CD8-positive, alpha-beta memory T cell (primary cell): ENCODE results near the gene COPS3. TPM values are rescaled to one million over a fixed set of nuclear protein-coding genes. Genes with fewer than 3 reads are reported as not detected.

Experiments used
- CTCF ChIA-PET: fragments of 350-600 bp; sonication (Branson Sonifier 250); formaldehyde crosslinking; loops from one replicate; lab custom pipeline; 2021; ENCODE audit warnings: antibody characterized with exemption; lab: Charles Lee
- POLR2A ChIA-PET: fragments of 350-600 bp; sonication (Branson Sonifier 250); formaldehyde crosslinking; loops from one replicate; lab custom pipeline; 2021; ENCODE audit warnings: antibody characterized with exemption; lab: Charles Lee
- DNase-seq, 5 donors: peaks; one replicate each; pipeline versions ENCODE4 v3.0.0 to v3.0.0-alpha.2; 2020 to 2022; ENCODE audit warnings: mixed read lengths in 1 of 5
- H3K27ac ChIP-seq: one replicate; pipeline ENCODE4 v1.7.0; 2013; ENCODE audit warnings: low read depth, mild to moderate bottlenecking, low read length, moderate library complexity
- H3K27me3 ChIP-seq: 2 replicates; pipeline ENCODE4 v1.7.0; 2013; ENCODE audit warnings: low read length, mild to moderate bottlenecking; ENCODE audit not compliant: insufficient read depth, poor library complexity, severe bottlenecking
- H3K36me3 ChIP-seq: 2 replicates; pipeline ENCODE4 v1.7.0; 2013; ENCODE audit warnings: mild to moderate bottlenecking, low read length, moderate library complexity; ENCODE audit not compliant: insufficient read depth
- H3K4me1 ChIP-seq: 2 replicates; pipeline ENCODE4 v1.7.0; 2013; ENCODE audit warnings: mild to moderate bottlenecking, low read length, moderate library complexity; ENCODE audit not compliant: insufficient read depth
- H3K4me3 ChIP-seq: 2 replicates; pipeline ENCODE4 v1.7.0; 2013; ENCODE audit warnings: mild to moderate bottlenecking, low read length
- H3K9me3 ChIP-seq: 2 replicates; pipeline ENCODE4 v1.7.0; 2013; ENCODE audit warnings: mild to moderate bottlenecking, low read length
- H3K27ac Mint-ChIP-seq, 8 donors: one replicate each; pipeline ENCODE4 v1.8.0; 2020 to 2021; ENCODE audit warnings: mixed read lengths in 8 of 8, mild to moderate bottlenecking in 6 of 8, inconsistent platforms in 3 of 8, moderate library complexity in 3 of 8
- H3K27me3 Mint-ChIP-seq, 2 donors: one replicate each; pipeline ENCODE4 v1.8.0; 2020 to 2021; ENCODE audit warnings: mixed read lengths in 2 of 2, mild to moderate bottlenecking in 1 of 2, moderate library complexity in 1 of 2
- H3K36me3 Mint-ChIP-seq, 3 donors: one replicate each; pipeline ENCODE4 v1.8.0; 2020 to 2021; ENCODE audit warnings: mixed read lengths in 3 of 3, inconsistent platforms in 1 of 3, mild to moderate bottlenecking in 1 of 3
- H3K4me1 Mint-ChIP-seq, 3 donors: one replicate each; pipeline ENCODE4 v1.8.0; 2020 to 2021; ENCODE audit warnings: mixed read lengths in 3 of 3, inconsistent platforms in 1 of 3, mild to moderate bottlenecking in 1 of 3
- H3K4me3 Mint-ChIP-seq, 7 donors: one replicate each; pipeline ENCODE4 v1.8.0; 2020 to 2021; ENCODE audit warnings: mixed read lengths in 7 of 7, mild to moderate bottlenecking in 6 of 7, moderate library complexity in 4 of 7, inconsistent platforms in 2 of 7
- H3K9me3 Mint-ChIP-seq, 5 donors: one replicate each; pipeline ENCODE4 v1.8.0; 2020 to 2022; ENCODE audit warnings: mixed read lengths in 5 of 5, mild to moderate bottlenecking in 3 of 5, moderate library complexity in 2 of 5, inconsistent platforms in 1 of 5
- polyA plus RNA-seq: library from polyadenylated mRNA; unstranded; fragments of 300-500 nt; fragmentation: Illumina TruSeq; gene quantifications from one replicate; pipeline ENCODE4 v1.2.3, GENCODE V29; 2021
- total RNA-seq, 2 experiments: library from RNA; stranded (reverse); gene quantifications; one replicate each; pipeline ENCODE4 v1.2.3, GENCODE V29; 2021

COPS3 gene
- total and polyA plus RNA-seq, 3 experiments from 2014 or later: 86.3 to 137 (median 132) TPM

DNA sequence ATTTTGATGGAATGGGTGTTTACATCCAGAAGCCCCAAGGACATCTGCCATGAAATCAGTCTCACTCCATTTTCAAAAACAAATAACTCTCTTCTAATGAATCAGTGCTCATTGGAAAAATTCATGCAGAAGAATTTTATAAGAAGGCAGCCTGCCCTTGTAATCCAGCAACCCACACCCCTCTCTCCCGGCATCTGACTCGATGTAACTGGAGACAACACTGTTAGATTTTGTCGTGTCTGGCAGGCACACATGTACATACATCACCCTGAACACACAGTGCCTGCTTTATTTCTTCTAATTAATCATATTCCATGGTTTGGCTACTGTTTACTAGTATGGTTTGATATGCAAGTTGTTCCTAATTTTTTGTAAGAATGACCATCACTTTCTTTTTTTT lies 63.1 kb downstream of the COPS3 start:
- Histone ChIP-seq H3K9me3 (no peaks in the 10 kb centered on the region), H3K4me3 (no peak overlapping the region), H3K4me1 (no peaks in the 10 kb centered on the region), H3K36me3 (peaks cover 24% of the 10 kb centered on the region), H3K27ac (no peak overlapping the region), H3K27me3 (no peaks in the 10 kb centered on the region)
- Mint-ChIP-seq H3K27me3 (no peaks in the 10 kb centered on the region), H3K4me3 (no peak overlapping the region), H3K4me1 (no peaks in the 10 kb centered on the region), H3K27ac (peak overlapping the region in 3 of 8 donors; percentile 17 to 73 (median 70)), H3K9me3 (no peaks in the 10 kb centered on the region), H3K36me3 (peaks cover 4 to 92% (median 18%) of the 10 kb centered on the region in 3 donors)
- POLR2A ChIA-PET: no interaction called here
- no peak for DNase-seq
- CTCF ChIA-PET: interaction anchor here (1.3 kb wide), 1 partner anchor 9 kb away, joined by 3 read pairs; no protein-coding TSS in a partner anchor

DNA sequence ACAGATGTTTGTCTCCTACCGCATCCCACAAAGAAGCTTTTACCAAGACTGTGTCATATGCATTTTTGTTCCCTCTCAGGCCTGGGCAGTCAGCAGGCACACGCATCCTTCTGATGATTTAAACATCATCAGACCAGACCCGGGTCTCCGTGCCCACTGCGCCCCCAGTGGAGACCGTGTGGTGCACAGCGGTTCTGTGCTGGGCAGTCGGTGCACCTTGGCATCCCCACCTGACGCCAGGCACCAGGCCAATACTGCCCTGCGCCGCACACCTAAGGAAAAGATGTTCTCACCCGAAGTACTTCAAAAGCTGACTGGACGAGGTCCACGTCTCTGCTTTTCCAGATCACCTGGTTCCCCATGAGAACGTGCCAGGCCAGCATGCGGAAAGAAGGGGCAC lies 64.3 kb downstream of the COPS3 start:
- CTCF ChIA-PET: interaction anchor here (1.3 kb wide), 1 partner anchor 8 kb away, joined by 3 read pairs; no protein-coding TSS in a partner anchor
- no peak overlapping the region for H3K27ac Mint-ChIP-seq
- Histone ChIP-seq H3K27me3 (no peaks in the 10 kb centered on the region), H3K36me3 (peaks cover 27% of the 10 kb centered on the region), H3K4me3 (no peak overlapping the region), H3K27ac (no peak overlapping the region), H3K4me1 (no peaks in the 10 kb centered on the region), H3K9me3 (no peaks in the 10 kb centered on the region)
- H3K4me3 Mint-ChIP-seq: no peak overlapping the region
- no peaks in the 10 kb centered on the region for H3K4me1 Mint-ChIP-seq
- no peaks in the 10 kb centered on the region for H3K27me3 Mint-ChIP-seq
- H3K9me3 Mint-ChIP-seq: no peaks in the 10 kb centered on the region
- POLR2A ChIA-PET: no interaction called here
- no peak for DNase-seq
- peaks cover 4 to 87% (median 18%) of the 10 kb centered on the region in 3 donors for H3K36me3 Mint-ChIP-seq

DNA sequence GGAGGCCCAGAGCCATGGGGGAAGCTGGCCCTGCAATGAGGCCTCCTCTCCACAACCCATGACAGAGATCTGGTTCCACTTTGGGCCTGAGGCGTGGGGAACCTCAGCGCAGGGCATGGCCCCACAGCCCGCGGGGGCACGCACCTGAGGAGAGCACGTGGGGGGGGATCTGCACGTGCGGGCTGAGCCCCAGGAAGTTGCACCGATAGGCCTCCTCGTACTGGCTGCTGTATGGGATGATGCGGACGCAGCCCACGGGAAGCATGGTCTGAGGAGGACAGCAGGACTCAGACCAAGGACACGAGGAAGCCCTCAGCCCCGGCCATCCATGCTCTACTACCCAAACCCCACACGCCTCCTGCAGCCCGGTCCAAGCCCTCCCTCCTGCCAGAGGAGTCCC lies 64.8 kb downstream of the COPS3 start:
- CTCF ChIA-PET: no interaction called here
- POLR2A ChIA-PET: no interaction called here
- no peaks in the 10 kb centered on the region for H3K9me3 ChIP-seq
- Mint-ChIP-seq H3K9me3 (no peaks in the 10 kb centered on the region), H3K27ac (no peak overlapping the region), H3K36me3 (peaks cover 4 to 83% (median 18%) of the 10 kb centered on the region in 3 donors), H3K4me3 (no peak overlapping the region), H3K27me3 (no peaks in the 10 kb centered on the region), H3K4me1 (no peaks in the 10 kb centered on the region)
- DNase-seq: no peak
- peaks cover 24% of the 10 kb centered on the region for H3K36me3 ChIP-seq
- no peak overlapping the region for H3K4me3 ChIP-seq
- no peaks in the 10 kb centered on the region for H3K4me1 ChIP-seq
- no peaks in the 10 kb centered on the region for H3K27me3 ChIP-seq
- no peak overlapping the region for H3K27ac ChIP-seq

DNA sequence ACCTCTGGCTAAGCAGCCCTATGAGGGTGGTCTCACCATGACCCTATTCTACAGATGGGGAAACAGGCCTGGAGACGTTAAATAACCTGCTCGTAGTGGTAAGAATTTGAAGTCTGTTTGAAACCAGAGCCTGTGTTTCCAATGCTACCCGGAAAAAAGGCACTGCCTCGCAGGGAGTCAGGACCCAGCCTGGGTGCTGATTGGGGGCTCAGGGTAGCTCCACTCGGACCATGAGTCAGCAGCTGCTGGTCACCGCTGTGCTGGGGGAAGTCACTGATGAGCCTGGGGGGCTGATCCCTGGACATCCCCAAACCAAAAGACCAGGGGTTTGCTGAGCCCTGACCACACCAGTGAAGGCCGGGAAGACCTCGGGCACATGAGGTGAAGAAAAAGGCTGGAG lies 65.5 kb downstream of the COPS3 start:
- Mint-ChIP-seq H3K4me3 (no peak overlapping the region), H3K36me3 (peaks cover 4 to 77% (median 12%) of the 10 kb centered on the region in 3 donors), H3K9me3 (no peaks in the 10 kb centered on the region), H3K27me3 (no peaks in the 10 kb centered on the region), H3K4me1 (no peaks in the 10 kb centered on the region), H3K27ac (peak overlapping the region in 1 of 8 donors; percentile 40)
- CTCF ChIA-PET: no interaction called here
- Histone ChIP-seq H3K4me1 (no peaks in the 10 kb centered on the region), H3K4me3 (no peak overlapping the region), H3K9me3 (no peaks in the 10 kb centered on the region), H3K36me3 (peaks cover 18% of the 10 kb centered on the region), H3K27ac (no peak overlapping the region), H3K27me3 (no peaks in the 10 kb centered on the region)
- POLR2A ChIA-PET: no interaction called here
- no peak for DNase-seq

DNA sequence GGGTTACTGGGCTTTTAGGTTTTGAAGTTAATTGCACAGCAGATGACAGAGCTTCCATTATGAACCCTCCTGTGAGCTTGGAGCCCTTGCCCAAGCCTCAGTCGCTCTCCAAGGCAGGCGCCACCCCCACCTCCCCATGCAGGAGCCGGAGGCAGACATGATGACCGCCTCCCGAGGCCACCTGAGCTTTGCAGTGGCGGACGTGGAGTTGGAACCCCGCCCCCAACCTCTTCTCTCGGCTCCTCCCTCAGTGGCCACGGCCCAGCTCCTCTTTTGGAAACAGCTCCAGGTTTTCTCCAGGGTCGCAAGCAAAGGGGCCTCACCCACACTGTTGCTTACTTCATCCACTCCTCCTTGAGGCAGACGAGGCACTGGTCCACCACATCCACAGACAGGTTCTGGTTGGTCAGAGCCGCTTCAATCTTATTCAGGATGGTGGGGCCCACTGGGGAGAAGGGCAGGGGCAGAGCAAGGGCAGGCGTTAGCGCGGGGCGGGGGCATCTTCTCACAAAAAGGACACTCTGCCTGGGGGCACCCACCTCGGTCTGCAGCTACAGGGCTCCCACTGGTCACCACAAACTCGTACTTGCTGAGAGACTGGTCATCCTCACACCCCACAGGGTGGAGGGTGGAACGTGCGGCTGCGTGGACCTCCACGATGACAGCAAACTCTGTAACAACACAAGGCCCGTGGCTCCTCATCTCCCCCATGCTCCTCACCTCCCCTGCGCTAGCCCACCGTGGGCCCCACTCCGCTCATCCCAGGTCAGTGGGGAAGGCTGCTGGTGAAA lies 66.2 kb downstream of the COPS3 start:
- no peak for DNase-seq
- POLR2A ChIA-PET: no interaction called here
- Mint-ChIP-seq H3K27me3 (no peaks in the 10 kb centered on the region), H3K36me3 (peaks cover 4 to 69% (median 12%) of the 10 kb centered on the region in 3 donors), H3K4me1 (no peaks in the 10 kb centered on the region), H3K9me3 (no peaks in the 10 kb centered on the region), H3K27ac (peak overlapping the region in 1 of 8 donors; percentile 74), H3K4me3 (no peak overlapping the region)
- no peaks in the 10 kb centered on the region for H3K9me3 ChIP-seq
- CTCF ChIA-PET: no interaction called here
- H3K36me3 ChIP-seq: peaks cover 18% of the 10 kb centered on the region
- no peak overlapping the region for H3K27ac ChIP-seq
- H3K27me3 ChIP-seq: no peaks in the 10 kb centered on the region
- H3K4me3 ChIP-seq: no peak overlapping the region
- no peaks in the 10 kb centered on the region for H3K4me1 ChIP-seq

DNA sequence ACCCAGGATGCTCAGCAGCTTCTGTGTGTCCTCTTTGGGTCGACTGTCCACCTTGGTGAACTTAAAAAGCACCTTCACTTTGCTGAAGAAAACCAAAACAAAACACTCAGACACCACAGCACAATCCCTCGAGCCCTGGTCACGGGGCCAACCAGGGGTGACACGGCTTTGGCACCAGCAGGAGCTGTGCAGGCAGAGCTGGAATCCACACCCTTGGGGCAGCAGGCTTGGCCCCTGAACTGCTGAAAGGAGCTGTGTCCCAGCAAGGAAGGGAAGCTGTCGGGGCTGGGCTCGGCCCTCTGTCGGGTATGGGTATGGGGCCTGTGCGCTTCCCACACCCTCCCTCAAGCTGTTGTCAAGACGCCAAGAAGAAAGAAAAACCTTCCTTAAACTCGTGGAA lies 67.3 kb downstream of the COPS3 start:
- Histone ChIP-seq H3K27ac (no peak overlapping the region), H3K27me3 (no peaks in the 10 kb centered on the region), H3K36me3 (peaks cover 18% of the 10 kb centered on the region), H3K4me1 (no peaks in the 10 kb centered on the region), H3K4me3 (no peak overlapping the region), H3K9me3 (no peaks in the 10 kb centered on the region)
- DNase-seq: no peak
- Mint-ChIP-seq H3K27ac (no peak overlapping the region), H3K4me3 (no peak overlapping the region), H3K4me1 (no peaks in the 10 kb centered on the region), H3K27me3 (no peaks in the 10 kb centered on the region), H3K9me3 (no peaks in the 10 kb centered on the region), H3K36me3 (peaks cover 4 to 62% (median 11%) of the 10 kb centered on the region in 3 donors)
- CTCF ChIA-PET: interaction anchor here (1.4 kb wide), 1 partner anchor 13 kb away, joined by 3 read pairs; no protein-coding TSS in a partner anchor
- POLR2A ChIA-PET: no interaction called here

DNA sequence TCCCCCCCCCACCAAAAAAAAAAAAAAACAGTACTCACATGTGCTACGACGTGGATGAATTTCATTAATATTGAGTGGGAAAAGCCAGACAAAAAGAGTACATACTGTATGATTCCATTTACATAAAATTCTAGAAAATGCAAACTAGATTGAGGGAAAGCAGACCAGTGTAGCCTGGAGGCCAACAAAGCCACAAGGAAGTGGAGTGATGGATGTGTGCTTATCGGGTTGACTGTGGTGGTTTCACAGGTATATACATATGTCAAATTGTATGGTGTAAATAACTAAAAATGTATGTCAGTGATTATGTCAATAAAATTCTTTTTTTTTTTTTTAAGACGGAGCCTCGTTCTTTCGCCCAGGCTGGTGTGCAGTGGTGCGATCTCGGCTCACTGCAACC lies 73.0 kb downstream of the COPS3 start:
- Mint-ChIP-seq H3K4me3 (peak overlapping the region in 1 of 7 donors; percentile 38), H3K27ac (peak overlapping the region in 6 of 8 donors; percentile 9 to 94 (median 26)), H3K4me1 (peaks cover 25 to 36% (median 26%) of the 10 kb centered on the region in 3 donors), H3K9me3 (no peaks in the 10 kb centered on the region), H3K36me3 (peaks cover 0 to 15% (median 2%) of the 10 kb centered on the region in 3 donors), H3K27me3 (peaks cover 0 to 3% of the 10 kb centered on the region in 2 donors)
- DNase-seq: peak in 1 of 5 donors; percentile 27
- no peak overlapping the region for H3K27ac ChIP-seq
- H3K4me3 ChIP-seq: no peak overlapping the region
- CTCF ChIA-PET: interaction anchor here (1.1 kb wide), 1 partner anchor 29 kb away, joined by 3 read pairs; no protein-coding TSS in a partner anchor
- no peaks in the 10 kb centered on the region for H3K27me3 ChIP-seq
- peaks cover 31% of the 10 kb centered on the region for H3K4me1 ChIP-seq
- H3K36me3 ChIP-seq: peaks cover 3% of the 10 kb centered on the region
- H3K9me3 ChIP-seq: no peaks in the 10 kb centered on the region
- POLR2A ChIA-PET: no interaction called here

DNA sequence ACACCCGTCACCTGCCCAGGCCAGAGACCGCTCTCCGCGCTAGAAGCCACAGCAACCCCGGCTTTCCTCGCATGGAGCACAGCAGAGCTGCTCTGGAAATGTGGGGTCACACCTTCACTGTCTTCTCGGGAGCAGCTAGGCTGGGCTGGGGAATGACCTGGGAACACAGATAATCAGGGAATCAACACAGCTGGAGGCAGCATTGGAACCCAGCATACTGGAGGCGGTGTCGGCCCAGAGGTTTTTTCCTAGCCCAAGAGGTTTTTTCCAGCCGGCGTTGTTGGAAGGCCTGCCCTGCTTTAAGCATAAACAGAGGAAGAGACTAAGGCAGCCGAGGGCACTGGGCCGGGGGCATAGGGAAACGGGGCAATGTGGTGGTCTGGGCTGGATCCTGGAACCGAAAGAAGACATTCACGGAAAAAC lies 74.1 kb downstream of the COPS3 start:
- Histone ChIP-seq H3K27me3 (no peaks in the 10 kb centered on the region), H3K36me3 (peaks cover 4% of the 10 kb centered on the region), H3K27ac (no peak overlapping the region), H3K9me3 (no peaks in the 10 kb centered on the region), H3K4me1 (peaks cover 31% of the 10 kb centered on the region), H3K4me3 (no peak overlapping the region)
- H3K27me3 Mint-ChIP-seq: peaks cover 0 to 3% of the 10 kb centered on the region in 2 donors
- H3K36me3 Mint-ChIP-seq: peaks cover 0 to 18% (median 3%) of the 10 kb centered on the region in 3 donors
- no peak for DNase-seq
- CTCF ChIA-PET: interaction anchor here (0.6 to 1.2 kb wide), 3 partner anchors 28 to 103 kb away, joined by 3 to 4 read pairs (median 4); no protein-coding TSS in a partner anchor
- H3K9me3 Mint-ChIP-seq: no peaks in the 10 kb centered on the region
- POLR2A ChIA-PET: no interaction called here
- H3K4me1 Mint-ChIP-seq: peaks cover 25 to 42% (median 34%) of the 10 kb centered on the region in 3 donors
- peak overlapping the region; percentile 78 to 97 (median 88) for H3K27ac Mint-ChIP-seq
- H3K4me3 Mint-ChIP-seq: peak overlapping the region in 6 of 7 donors; percentile 32 to 77 (median 50)
